ENCODE measurements around the gene TNFRSF13B.
"Not testable (repeated sequence)": the region's sequence is repeated elsewhere in the genome, so short reads cannot be mapped to it uniquely, and the experiment has no call there.

Gene TNFRSF13B

DNA sequence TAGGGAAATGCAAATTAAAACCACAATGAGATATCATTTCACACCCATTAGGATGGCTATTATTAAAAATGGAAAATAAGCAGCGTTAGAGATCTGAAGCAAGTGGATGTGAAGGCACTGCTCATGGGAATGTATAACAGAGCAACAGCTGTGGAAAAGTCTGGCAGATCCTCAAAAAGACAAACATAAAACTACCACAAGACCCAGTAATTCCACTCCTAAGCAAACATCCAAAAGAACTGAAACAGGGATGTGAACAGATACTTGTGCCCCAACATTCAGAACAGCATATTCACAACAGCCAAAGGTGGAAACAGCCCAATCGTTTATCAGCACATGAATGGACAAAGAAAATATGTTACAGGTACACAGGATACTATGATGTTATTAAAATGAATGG lies 10.9 kb downstream of the TNFRSF13B start:
- not testable (repeated sequence) for DNase-seq (ENCODE audit: low read depth)

DNA sequence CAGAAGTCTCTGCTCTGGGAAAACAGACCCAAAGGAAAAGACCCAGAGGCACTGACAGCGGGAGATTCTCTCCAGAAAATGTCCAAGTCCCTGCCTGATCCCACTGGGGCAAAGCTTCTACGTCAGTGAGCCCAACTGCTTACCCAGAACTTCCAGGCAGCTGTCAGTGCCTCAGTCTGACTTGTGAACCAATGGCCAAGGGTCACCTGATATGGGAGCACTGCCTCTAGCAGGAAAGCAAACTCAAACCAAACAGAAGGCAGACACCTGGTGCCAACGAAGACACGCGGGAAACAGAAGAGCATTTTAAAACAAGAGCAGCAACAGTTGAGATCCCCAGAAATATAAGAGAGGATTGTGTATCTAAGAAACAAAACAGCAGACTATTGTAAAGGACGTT lies 16.9 kb downstream of the TNFRSF13B start:
- DNase-seq (ENCODE audit: low read depth): not testable (repeated sequence)

DNA sequence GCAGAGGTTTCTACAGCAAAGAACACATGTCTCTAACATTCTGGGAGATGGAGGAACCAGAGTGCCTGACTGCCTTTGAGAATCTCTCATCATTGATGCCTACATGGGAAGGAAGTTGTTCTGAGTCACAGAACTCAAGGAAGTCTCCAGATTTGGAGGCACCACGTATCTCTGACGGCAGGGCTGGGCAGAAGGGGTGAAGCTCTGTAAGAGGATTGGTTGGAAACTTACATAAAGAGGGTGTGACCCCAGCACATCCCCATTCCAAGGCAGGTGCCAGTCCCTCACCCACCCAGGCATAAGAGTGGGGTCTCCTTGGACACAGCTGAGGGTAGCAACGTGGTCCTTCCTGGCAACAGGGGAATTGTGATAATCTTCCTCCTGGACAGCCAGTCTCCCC lies 17.4 kb downstream of the TNFRSF13B start:
- no peak for DNase-seq (ENCODE audit: low read depth)

DNA sequence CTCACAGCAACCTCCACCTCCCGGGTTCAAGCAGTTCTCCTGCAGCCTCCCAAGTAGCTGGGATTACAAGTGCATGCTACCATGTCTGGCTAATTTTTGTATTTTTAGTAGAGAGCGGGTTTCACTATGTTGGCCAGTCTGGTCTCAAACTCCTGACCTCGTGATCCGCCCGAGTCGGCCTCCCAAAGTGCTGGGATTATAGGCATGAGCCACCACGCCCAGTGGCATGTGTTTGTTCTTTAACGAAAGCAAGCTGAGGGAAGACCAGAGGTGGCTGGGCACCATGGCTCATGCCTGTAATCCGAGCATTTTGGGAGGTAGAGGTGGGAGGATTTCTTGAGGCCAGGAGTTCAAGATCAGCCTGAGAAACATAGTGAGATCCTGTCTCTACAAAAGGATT lies 18.1 kb downstream of the TNFRSF13B start:
- DNase-seq (ENCODE audit: low read depth): no peak

DNA sequence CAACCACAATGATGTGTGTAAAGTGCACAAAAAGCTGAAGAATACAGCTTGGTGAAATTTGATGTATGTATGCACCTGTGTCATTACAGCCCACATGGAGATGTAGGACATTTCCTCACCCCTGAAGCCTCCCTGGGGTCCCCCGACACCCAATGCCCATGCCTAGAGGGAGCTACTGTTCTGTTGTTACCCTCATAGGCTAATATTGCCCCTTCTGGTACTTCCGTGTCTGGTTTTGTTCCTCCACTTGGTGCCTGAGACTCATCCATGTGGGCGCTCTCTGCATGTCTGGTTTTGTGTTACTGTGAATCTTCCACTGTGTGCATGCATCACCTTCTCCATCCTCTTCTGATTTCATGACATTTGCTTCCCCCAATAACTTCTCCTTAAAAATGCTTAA lies 18.6 kb downstream of the TNFRSF13B start:
- no peak for DNase-seq (ENCODE audit: low read depth)

DNA sequence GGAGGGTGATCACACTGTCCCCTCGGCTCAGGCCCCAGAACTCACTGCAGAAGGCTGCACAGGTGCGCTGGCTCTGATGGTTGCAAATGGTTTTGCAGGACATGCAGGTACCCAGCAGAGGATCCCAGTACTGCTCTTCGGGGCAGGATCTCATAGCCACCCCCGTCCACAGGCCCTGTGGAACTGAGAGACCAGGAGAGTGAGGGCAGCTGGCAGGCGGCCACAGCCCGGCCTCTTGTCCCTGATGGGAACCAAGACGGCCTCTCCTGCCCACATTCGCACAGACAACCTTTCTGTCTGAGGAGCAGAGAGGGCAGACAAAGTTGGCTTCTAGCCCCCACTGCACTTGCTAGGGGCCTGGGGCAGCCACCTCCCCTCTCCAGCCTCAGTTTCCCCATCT lies 19.5 kb downstream of the TNFRSF13B start:
- DNase-seq (ENCODE audit: low read depth): no peak

DNA sequence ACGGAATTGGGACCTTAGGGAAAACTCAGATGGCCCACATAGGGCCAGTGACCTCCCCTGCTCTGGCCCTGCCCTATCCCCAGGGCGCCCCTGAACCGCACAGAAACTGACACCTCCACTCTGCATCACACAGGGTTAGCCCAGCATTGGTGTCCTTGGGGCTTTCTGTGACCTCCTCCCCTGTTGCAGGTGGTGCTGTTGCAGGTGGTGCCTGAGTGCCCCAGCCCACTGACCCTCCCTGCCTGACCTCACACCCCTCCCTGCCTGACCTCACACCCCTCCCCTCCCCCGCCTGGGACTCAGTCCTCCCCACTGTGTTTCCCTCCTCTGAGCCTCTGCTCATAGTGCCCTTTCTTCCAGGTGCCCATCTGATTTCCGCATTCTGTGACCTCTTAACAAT lies 21.4 kb downstream of the TNFRSF13B start:
- no peak for DNase-seq (ENCODE audit: low read depth)

DNA sequence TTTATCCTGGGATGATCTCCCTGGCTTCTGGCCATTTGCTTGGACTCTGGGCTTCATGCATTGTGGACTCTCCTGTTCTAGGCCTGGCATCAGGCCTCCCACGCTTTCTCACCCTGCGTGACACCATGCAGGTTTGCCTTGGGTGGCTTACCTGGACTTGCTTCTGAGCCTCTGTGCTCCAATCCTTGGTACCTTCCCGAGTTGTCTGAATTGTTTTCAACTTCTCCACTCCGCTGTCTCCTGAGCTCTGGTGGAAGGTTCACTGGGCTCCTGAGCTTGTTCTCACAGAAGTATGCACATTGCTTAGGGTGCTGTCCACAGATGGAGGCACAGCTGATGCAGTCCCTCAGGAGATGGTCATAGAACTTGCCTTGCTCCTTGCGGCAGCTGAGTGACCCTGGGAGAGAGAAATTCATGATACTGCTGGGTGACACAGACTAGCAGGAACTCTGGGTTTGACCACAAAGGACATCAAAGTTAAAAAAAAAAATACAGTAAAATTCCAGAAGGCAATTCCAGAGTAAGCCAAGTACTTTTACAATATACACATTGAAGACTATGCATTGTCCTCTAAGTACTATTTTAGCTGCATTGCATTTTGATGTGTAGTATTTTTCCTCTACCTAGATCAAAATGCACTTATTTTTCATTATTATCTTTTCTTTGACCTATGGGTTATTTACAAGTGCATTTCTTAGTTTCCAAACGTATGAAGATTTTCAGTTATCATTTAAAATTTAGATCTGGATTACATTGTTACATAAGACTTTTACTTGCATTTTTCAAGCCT lies 23.1 kb downstream of the TNFRSF13B start:
- no peak for DNase-seq (ENCODE audit: low read depth)

DNA sequence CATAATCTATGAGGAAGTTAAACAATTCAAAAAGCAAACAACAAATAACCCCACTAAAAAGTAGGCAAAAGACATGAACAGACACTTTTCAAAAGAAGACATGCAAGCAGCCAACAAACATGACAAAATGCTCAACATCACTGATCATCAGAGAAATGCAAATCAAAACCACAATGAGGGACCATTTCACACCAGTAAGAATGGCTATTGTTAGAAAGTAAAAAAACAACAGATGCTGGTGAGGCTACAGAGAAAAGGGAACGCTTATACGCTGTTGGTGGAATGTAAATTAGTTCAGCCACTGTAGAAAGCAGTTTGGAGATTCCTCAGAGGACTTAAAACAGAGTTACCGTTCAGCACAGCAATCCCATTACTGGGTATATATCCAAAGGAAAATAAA lies 24.4 kb downstream of the TNFRSF13B start:
- DNase-seq (ENCODE audit: low read depth): no peak

DNA sequence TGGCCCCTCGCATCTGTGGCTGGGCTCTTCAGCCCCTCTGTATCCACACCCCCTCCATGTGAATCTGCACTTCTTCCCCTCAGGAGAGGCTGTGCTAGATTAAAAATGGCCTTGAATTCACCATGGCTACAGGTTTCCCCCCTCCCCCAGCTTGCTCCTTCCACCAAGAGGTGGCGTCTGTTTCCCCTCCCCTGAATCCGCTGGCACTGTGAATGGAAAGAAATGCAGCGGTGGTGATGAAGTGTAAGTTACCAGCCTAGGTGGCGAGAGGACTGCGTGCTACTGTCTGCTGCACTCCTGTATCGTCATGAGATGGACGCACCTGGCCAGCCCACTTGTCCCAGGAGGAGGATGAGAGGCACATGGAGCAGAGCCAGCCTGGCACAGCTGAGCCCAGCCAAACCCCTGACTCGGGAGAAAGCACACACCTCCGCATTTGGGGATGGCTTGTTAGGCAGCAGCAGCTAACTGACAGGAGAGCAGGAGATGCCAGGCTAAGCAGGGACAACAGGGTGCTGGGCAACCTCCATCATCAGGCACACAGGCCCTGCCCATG lies 26.2 kb downstream of the TNFRSF13B start:
- no peak for DNase-seq (ENCODE audit: low read depth)

DNA sequence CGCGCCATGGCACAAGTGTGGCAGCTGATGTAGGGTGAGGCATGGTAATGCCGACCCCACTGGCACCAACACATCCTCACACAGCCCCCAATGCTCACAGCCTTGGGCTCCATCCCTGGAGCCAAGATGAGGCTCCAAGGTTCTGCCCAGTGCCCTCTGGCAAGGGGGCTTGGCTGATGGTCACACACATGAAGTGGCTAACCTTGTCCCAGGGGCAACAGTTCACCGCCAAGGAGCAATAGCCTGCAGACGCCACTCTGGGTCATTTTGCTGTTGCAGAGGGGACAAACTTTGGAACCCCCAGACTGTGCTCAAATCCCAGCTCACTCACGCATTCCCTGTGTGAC lies 26.8 kb downstream of the TNFRSF13B start:
- no peak for DNase-seq (ENCODE audit: low read depth)

DNA sequence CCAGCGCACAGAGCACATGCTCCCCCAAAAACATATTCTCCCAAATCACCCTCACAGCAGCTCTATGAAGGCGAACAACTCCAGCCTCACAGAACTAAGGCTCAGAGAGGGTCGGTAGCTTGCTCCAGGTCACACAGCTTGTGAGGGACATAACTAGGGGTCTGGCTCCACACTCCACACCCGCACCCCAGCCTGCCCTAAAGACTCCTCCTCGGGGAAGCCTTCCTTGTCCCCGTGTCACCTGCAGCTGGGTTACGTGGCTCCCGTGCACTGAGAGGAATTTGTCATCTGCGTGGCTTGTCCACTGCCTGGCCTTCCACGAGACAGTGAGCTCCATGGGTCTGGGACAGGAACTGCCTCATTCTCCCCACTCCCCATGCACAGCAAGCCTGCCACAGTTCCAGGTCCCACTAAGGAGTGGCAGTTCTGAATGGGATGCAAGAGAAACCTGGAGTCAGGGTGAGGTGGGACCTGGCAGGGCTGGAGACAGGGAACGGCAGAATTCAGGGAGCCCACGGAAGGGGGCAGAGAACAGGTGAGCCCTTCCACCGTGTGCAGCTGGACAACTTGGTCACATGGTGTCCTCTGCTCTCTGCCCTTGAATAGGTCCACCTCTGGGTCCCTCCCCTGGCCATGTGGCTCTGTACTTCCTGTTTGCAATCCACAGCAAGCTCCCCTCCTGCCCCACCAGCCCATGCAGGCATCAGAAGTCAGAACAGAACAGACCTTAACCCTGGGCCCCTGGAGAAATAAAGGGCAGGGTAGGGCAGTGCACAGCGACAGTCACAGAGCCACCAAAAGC lies 27.4 kb downstream of the TNFRSF13B start:
- DNase-seq (ENCODE audit: low read depth): no peak

DNA sequence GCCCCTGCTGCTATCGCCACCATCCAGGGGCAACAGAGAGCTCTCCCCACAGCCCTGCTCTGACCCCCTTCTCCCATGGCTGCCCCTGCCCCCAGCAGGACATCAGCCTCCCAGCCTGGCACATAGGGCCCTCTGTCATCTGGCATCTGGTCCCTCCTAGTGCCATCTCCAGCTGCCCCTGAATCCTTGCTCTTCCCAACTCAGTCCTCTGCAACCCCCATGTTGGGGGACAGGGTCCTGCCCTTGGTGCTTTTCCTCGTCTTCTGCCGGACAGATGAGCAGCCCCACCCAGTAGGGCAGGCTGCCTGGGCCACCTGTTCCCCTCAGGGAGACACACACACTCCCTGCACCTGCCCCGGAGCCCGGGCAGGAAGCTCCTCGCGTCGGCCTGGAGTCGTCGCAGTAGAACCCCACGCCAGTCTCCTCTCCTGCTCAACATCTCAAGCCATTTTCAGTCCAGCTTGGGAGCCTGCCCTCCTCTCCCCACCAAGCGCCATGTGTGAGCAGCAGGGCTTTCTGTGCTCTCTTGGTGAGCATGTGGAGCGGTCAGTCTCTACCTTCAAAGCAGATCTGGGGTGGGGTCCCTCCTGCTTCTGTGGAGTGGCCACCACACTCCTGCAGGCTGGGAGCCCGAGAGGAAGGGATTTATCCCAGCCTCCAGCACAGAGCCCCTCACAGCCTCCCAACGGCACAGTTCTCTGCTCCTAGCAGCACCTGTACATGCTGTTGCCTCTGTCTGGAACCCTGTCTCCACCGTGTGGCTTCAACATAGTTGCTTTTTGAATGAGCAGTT lies 28.2 kb downstream of the TNFRSF13B start:
- DNase-seq (ENCODE audit: low read depth): no peak

DNA sequence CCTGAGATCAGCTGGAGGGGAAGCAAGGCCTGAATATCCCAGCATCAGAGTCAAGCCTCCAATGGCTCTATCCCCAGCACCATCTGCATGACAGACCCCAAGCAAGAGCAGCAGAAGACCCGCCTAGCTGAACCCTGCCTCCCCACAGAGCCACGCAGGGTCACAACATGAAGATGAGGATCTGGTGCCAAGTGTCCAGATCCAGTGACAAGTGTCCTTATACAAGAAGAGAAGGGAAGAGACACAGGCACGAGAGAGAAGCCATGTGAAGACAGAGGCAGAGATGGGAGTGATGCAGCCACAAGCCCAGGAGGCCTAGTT lies 28.9 kb downstream of the TNFRSF13B start:
- no peak for DNase-seq (ENCODE audit: low read depth)

DNA sequence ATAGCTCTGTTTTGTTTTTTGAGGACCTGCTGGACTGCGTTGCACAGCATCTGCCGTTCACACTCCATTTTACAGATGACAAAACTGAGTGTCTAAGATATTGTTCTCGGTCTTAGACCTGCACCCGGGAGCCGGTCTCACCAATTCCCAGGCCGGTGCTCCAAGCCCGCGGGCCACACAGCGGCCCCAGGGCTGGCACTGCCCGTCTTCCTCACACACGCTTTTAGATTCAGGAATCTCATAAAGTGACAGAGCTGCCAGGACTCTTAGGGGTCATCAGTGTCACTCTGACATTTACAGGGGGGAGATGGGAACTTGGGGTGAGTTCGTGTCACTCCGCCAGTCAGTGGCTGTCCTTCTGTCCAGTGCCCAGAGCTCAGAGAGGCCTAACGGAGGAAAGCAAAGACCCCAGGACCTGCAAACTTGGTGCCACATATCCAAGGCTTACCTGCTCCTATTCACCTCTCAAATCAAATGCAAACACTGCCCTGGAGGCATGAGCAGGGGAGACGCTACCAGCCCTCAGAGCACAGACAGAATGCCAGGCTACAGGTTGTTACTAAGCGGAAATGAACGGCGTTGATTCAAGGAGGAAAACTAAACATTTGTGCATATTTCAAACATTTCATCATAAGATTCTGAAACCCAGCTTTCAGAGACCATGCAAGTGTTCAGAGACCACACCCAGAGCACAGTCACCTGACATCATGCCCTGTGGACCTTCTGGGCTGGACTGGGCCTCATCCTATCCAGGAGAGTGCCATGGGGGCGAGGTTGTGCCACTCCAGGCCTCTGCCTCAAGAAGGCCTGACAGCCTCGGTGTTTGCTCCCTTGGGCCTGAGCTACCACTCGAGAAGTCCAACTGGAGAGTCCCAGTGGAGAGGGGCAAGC lies 29.5 kb downstream of the TNFRSF13B start:
- DNase-seq (ENCODE audit: low read depth): no peak

DNA sequence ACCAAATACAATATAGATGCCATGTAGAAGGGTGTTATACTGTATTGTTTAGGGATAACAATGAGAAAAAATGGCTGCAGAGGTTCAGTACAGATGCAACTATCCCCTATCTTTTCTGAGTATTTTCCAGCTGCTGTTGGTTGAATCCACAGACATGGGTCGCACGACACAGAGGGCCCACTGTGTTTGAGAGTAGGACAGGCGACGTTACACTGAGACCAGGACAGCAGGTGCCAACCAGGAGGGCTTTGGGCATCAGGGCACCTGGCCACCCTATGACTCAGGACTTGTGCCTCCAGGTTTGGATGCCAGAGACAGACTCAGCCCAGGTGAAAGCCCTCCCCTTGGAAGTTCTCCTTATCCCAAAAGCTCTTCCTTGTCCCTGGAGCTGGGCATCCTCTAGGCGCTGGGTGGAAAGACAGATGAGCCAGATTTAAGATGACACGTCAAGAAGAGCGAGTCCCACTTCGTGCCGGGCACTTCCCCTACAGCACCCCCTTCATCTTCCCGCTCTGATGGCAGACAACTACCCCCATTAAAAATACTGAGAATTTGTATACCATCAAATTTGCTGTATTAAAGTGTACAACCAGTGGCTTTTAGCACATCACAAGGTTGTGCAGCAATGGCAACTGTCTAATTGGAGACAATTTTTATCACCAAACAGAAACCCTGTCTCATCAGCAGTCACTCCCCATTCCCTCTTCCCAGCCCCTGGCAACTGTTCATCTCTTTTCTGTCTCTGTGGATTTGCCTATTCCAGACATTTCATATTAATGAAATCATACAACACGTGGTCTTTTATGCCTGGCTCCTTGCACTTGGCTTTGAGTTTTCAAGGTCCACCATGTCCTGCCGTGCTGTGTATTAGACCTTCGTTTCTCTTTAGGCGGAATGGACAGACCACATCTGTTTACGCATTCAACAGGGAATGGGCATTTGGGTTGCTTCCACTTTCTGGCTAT lies 30.6 kb downstream of the TNFRSF13B start:
- DNase-seq (ENCODE audit: low read depth): no peak

DNA sequence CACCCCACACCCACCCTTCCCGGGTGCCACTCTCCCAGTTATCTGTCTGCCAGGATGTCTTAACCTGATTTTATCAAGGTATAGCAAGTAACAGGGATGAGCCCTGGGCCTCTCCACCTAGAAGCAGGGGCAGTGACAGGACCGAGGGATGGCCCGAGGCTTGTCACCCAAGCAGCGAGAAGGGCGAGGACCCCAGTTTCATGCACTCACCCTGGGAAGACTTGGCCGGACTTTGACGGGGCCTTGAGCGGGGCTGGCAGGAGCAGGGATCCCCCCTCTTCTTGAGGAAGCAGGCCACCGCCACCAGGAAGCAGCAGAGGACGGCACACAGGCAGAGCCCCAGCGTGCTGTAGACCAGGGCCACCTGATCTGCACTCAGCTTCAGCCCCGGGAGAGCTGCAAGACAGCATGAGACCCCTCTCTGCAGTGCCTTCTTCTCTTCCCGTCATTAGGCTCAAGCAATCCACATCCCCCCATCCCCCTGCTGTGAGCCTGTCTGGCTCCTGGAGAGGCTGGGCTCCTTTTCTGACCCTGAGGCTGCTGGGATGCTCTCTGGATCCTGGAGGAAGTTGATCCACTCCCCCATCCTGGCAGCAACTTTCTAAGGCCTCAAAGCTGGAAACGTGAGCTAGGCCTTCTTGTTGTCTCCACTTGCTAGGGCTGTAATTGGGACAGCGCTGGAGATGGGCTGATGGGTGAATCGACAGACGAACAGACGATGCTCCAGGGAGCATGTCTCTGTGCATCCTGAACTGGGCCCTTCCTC lies 31.6 kb downstream of the TNFRSF13B start:
- DNase-seq (ENCODE audit: low read depth): no peak

DNA sequence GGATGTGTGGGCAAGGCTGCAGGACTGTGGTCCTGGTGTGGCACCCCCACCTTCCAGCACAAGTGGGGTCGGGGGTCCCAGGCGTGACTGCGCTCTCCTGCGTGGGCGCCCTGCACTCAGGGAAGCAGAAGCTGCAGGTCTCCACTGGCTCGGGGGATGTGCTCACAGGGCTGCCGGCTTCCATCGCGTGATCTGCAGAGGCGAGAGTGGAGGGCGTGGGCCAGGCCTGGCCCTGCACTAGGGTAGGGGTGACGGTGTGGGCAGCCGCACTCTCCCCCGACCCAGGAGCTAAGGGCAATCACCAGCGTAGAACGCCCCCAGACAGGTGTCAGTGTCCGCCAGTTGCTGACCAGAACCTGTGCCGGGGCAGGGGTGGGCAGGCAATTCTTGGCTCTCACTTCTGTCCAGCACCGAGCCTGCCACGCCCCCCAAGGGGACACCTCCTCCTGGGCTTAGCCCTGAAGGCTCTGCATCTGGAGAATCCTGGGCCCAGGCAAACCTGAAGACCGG lies 32.3 kb downstream of the TNFRSF13B start:
- no peak for DNase-seq (ENCODE audit: low read depth)

DNA sequence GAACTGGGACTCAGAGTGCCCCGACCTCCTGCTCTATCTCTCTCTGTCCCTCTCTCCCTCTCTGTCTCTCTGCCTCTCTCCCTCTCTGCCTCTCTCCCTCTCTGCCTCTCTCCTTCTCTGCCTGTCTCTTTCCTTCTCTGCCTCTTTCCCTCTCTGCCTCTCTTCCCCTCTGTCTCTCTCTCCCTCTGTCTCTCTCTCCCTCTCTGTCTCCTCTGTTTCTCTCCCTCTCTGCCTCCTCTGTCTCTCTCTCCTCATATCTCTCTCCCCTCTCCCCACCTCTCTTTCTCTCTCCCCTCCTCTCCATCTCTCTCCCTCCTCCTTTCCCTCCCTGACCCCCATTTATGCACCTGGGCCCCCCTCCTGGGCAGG lies 32.7 kb downstream of the TNFRSF13B start:
- no peak for DNase-seq (ENCODE audit: low read depth)
